Suprapubic skin (tissue), 3 donors: Measurements from ENCODE around the gene SIL1.

Source experiments
- CTCF ChIP-seq, 2 donors: fragments of 200-600 bp in 1 of 2; fragments of 450-650 bp in 1 of 2; sonication (generic) in 1 of 2; IDR thresholded peaks; one replicate each; pipeline ENCODE4 v1.5.1; 2016 to 2019; ENCODE audit warnings: antibody characterized with exemption in 2 of 2, mild to moderate bottlenecking in 1 of 2, moderate library complexity in 1 of 2
- EP300 ChIP-seq: sonication (generic); formaldehyde crosslinking; IDR thresholded peaks from one replicate; pipeline ENCODE4 v1.6.1; 2017; ENCODE audit warnings: antibody characterized with exemption
- POLR2A ChIP-seq, 2 donors: fragments of 450-650 bp; IDR thresholded peaks; one replicate each; pipeline ENCODE4 v1.6.1; 2017; ENCODE audit warnings: antibody characterized with exemption in 2 of 2, mild to moderate bottlenecking in 2 of 2, moderate library complexity in 2 of 2

GRCh38 chr5:138946241-138946623 lies 251.9 kb downstream of the SIL1 start:
- TF ChIP-seq EP300 (no peak), POLR2A (IDR thresholded peaks at IDR 0.05) (no peak), CTCF (IDR thresholded peaks at IDR 0.05) (no peak)
